GM21619 (cell line): ENCODE results near the gene TNS3.
A peak's percentile ranks its signal among the peaks of the same experiment; 100 is the strongest.
"Not testable (repeated sequence)": the region's sequence is repeated elsewhere in the genome, so short reads cannot be mapped to it uniquely, and the experiment has no call there.

Source experiments
- ATAC-seq: cut with Tn5 transposase; IDR thresholded peaks from one replicate; pipeline ENCODE4 v1.9.1; 2021; ENCODE audit not compliant: unreplicated experiment

TNS3 gene

DNA sequence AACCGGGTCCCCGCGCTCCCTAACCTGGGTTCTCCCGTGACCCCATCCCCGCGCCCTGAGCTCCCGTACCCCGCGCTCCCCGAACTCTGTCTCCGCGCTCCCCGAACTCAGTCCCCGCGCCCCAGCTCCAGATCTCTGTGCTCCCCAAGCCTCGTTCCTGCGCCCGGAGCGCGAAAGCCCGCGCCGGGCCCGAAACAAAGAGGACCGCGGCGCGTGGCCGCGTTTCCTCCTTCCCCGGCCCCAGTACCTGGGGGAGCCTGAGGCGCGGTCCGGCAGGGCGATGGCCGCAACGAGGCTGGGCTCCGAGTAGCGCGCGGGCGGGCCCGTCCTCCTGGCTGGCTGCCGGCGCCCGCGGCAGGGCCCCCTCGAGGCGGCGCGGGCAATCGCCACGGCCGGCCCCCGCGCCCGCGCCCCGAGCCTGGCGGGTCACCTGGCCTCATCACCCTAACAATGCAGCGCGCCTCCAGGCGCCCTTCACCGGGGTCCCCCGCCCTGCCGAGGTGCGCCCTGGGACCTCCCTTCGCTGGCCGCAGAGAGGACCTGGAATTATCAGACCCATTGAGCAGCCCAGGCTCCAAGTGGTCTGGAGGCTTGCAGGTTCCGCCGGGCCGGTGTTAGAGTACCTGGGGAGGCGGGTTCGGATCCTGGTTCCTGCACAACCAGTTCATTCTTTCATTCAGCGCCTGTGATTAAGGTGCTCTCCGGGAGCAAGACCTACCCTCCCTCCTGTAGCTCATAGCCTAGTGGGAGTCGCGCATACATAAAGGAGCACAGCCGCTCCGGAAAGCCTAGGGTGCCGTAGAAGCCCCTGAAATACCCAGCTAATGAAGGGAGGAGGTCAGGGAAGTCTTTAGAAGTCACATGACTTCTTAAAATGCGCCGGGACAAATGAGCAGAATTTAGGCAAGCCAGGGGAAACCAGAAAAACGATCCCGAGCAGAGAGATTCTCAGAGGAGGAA is at the start of gene TNS3:
Gene TNS3 (minus strand): TSS at position 308 of the 960 bp plus-strand sequence. CDS start 142,475 bp downstream, outside the sequence.
- no peak for ATAC-seq

- no peak for ATAC-seq
These were observed 49.8 kb upstream of the TNS3 start for GRCh38 chr7:47631711-47632110.

DNA sequence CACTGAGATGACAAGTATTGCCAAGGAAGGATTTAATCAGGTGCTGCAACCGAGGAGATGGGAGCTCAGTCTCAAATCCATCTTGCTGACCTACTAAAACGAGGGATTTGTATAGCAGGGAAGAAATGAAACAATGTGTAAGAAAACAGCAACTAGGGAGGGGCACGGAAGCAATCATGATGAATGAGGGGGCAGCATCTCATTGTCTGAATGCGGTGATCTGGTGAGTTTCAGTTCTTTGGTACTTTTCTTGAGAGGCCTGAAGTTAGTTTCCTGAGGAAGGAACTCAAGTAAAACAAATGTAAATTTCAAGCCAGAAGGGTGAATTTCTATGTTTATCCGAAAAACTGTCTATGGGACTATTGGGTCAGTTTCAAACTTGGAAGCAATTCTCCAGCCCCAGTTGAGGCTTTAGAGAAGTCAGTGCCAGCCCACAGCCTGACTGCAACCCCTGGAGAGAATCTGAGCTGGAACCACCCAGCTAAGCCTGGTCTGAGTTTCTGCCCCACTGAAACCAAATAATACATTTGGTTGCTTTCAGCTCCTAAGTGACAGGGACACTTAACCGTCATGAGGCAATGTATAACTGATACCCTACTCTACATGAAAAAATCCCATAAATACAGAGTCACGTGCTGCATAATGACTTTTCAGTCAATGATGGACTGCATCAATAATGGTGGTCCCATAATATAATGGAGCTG is 45.8 kb upstream of the TNS3 start:
- peak; percentile 71 for ATAC-seq

DNA sequence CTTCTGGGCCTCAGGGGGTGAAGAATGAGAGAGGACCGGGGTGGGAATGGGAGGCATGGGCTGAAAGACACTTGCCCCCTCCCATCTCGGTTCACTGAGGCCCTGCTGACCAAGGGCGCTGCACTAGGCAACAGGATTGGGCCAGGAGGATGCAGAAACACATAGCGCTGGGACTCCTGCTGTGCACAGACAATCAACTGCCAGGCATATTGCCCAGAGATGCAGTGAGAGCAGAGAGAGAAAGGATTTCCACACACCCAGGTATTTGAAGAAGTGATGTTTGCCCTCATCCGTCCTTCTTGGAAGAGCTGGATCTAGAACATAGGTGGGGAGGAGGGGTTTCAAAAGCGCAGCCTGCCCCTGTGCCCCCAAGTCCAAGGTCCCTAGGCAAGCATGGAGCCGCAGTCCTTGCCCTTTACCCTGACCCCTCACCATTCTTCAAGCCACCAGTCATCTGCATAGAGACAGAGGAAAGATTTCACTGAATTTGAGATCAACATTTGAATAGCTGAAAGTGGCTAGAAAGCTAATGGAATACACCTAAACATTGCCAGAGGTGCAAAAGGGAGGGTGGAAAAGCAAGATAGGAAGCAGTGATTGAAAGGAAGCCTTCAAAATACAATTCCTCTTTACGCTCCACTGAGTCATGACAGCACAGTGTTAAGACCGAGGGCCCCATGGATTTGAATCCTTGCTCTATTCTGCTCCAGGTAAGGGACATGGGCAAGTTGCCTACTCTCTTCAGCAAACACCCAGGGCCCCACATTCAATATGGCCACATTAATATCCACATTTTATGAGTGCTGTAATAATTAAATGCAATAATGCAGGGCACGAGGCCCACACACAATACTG is 44.2 kb upstream of the TNS3 start:
- ATAC-seq = no peak

DNA sequence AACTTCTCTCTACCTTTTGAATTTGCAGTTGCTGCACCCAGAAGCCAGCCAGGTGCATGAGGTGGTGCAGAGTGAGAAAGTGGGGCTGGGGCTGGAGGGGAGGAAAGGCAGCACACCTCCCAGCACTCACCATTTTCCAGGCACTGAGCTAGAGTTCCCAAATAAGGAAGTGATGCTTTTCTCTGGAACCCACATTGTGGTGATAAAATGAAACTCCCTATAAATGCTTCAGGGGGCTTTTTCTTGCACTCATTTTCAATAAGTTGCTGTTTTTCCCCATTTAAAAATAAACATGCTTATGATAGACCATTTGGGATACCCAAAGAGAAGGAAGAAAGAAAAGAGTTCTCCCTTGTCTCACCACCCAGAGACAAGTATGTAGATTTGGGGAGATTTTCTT is 42.8 kb upstream of the TNS3 start:
- no peak for ATAC-seq

DNA sequence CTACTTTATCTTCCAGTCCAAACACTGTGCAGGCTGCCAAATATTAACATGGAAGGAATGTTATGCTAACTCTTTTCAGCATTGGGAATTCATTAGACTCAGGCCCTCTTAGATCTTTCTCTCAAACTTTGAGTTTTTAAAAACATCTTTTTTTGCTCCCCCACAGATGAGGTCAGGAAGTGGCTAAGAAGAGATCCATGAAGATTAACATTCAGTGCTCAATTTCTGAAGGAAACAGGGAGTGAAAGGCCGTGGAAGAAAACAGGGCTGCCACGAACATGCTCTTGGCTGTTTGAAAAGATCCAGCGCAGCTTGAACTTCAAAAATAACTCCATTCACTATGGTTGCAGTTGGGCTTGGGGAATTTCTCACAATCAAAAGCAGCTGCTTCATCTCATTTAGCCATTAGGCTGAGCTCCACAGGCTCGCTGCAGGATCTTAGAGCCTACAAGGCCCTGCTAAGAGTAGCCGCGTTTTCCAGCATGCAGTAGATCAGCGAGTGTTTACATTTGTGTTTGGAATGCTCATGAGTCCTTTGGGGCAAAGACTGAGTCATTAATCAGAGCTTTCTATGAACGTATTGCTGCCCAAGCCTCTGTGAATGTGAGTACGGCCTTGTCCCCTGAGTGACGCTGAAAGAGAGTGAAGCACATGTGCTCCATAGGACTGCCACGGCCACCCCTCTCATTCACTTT is 41.2 kb upstream of the TNS3 start:
- ATAC-seq = no peak

DNA sequence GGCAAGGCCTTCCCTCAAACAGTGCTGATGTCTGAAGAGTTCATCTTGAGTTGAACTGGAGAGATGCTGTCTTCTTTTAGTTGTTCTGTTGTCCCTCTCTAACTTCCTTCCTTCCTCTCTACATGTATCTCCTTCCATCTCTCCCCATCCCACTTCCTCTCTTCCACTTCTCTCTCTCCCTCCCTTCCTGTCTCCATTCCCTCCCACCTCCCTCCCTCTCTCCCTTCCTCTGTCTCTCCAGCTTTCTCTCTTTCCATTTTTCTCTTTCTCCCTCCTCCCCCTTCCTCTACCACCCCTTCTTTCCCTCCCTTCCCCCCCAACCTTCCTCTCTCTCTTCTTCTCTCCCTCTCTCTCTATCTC is 40.7 kb upstream of the TNS3 start:
- no peak for ATAC-seq

DNA sequence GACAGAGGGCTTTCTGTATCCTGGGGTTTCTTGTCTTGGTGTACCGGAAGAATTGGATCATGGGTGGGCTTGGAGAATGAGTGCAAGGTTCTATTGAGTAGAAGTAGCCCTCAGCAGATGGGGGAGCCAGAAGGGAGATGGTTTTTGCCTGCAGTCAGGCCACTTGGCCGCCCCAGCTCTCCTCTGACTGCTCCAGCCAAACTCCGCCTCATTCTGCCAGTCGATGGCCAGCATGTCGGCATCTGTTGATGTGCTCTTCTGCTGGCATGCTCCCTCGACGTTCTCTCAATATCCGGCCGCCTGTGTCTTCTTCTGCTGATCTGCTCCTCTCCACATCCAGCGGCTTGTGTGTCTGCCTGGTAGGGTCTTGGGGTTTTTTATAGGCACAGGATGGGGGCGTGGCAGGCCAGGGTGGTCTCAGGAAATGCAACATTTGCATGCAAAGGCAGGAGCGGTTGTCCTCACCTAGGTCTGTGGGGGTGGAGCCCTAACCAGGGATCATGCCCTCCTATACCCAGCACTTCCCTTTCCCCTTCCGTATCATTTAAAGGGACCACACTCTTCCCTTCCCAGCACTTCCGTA is 40.2 kb upstream of the TNS3 start:
- ATAC-seq = no peak

DNA sequence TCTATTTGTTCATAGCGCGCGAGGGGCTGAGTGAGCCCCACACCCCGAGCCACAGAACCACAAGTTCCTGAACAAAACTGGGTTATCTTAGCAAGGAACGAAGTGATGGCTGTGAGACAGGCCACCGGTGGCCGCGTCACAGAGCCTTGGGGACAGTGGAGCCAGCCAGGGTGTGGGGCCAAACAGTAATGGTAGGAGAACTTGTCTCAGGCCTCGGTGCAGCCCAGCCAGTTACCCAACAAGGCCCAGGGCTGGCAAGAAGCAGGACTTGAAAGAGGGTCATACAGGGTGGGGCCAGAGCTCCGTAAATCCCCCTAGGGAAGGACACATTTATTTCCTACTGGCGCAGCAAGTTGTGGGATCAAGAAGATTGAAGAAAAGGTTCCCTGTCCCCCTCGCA is 39.4 kb upstream of the TNS3 start:
- ATAC-seq = no peak

- no peak for ATAC-seq
These were observed 37.9 kb upstream of the TNS3 start for GRCh38 chr7:47619806-47620205.

GRCh38 chr7:47617131-47617530 is 35.2 kb upstream of the TNS3 start:
- ATAC-seq = no peak

DNA sequence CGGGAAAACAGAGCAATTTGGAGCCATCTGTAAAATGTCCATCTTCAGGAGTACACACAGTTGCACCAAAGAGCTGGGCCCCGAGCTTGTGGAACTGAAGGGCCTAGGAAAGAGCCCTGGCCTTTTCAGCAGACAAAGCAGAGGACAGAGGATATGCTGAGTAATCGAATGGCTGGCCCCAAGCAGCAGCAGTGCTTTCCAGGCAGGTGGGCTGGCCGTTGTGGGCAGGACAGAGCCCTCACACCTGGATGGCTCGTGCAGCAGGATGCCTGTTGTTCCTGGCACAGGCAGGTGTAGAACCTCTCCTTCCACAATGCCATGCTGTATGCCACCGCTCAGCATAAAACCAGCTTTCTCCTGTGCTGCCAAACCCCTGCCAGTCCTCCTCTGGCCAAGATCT is 32.5 kb upstream of the TNS3 start:
- no peak for ATAC-seq

DNA sequence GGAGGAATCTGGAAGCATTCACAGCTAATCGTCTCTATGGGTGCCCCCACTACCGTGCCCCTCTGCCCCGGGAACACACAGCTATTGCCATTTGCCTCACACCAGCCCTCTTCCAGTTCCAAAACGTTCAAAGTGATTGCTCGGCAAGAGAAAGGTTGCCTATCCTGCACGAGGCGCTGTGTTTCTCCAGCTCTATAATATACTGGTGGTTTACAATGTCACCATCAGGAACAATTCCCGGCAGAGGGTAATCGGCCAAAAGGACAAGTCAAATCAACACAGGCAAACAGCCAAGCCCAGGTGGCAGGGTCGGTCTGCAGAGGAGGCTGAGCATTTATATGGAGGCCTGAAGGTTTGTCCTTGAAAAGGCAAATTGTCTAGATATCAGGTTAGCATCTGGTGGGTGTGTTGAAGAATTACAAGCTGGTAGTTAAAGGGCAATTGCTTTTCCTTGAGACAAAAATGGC is 29.2 kb upstream of the TNS3 start:
- no peak for ATAC-seq

- no peak for ATAC-seq
These were observed 28.7 kb upstream of the TNS3 start for GRCh38 chr7:47610506-47611044.

GRCh38 chr7:47609803-47610452 is 28.0 kb upstream of the TNS3 start:
- no peak for ATAC-seq

- ATAC-seq = not testable (repeated sequence)
These were observed 24.7 kb upstream of the TNS3 start for GRCh38 chr7:47606593-47607046.

DNA sequence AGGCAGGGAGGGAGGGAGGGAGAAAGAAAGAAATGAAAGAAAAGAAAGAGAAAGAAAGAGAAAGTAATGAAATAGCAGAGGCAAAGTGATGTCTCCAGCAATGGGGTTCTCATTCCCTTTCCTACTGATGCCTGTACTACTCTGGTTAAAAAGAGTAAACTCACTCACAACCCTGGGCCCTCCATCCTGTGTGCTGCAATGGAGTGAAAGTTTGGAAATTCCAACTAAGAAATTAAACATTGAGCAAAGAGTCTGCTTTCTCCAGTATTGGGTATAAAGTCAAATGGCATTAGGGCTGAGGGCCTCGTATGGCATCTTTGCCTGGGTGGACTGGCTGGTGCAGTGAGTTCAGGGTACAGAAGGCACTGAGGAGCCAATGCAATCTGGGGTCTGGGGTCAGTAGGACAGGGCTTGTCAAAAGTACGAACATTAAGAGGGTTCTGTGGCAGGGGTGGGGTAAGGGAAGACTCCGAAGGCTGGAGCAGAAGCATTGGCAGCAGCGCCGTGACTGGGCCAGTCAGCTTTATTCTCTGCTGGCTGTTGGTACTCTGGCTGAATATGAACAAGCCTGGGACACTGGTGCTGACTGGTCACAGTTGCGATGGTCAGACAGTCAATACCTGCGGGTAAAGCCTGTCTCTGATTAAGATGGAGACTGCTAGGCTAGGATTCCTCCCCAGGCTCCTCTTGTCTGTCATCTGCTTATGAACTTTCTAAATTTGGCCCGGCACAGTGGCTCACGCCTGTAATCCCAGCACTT is 24.1 kb upstream of the TNS3 start:
- ATAC-seq = no peak

DNA sequence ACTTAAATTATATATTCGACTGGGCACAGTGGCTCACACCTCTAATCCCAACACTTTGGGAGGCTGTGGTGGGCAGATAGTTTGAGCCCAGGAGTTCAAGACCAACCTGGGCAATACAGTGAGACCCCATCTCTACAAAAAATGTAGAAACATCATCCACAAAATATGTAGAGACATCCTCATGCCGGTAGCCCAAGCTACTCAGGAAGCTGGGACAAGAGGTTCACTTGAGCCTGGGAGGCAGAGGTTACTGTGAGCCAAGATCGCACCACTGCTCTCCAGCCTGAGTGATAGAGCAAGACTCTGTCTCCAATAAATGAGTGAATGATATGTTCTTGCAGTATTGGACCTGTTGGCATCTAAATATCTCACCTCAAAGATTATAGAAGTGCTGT is 22.6 kb upstream of the TNS3 start:
- no peak for ATAC-seq
